Forelimb muscle (tissue), 1 donor: ENCODE measurements around the gene ZBTB16. TPM values are rescaled to one million over a fixed set of nuclear protein-coding genes. Genes with fewer than 3 reads are reported as not detected.

ENCODE experiments used
- DNase-seq: peaks from one replicate; pipeline ENCODE4 v3.0.0-alpha.2; 2013; ENCODE audit warnings: low read depth
- polyA plus RNA-seq: library from polyadenylated mRNA; unstranded; fragments of 120-200 nt; gene quantifications from one replicate; pipeline ENCODE4 v1.2.1, GENCODE V29; 2013; ENCODE audit not compliant: insufficient read length

The ZBTB16 gene
- polyA plus RNA-seq, 1 donor = 5.3 TPM

DNA sequence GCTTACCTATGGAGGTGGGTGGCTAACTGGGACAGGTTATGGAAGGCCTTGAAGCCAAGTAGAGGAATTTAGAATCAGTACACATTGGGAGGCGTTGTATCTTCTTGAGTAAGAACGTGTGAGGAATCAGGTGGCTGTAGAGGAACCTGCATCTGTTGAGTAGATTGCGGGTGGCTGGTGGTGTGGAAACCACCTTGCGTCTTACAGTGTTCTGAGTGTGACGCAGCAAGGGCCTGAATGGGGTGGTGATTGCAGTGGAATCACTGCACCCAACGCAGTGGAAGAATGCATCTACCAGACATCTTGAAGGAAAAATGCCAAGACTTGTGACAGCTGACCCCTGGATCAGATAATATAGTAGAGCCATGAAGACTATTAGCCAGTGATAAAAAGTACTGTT lies 125.9 kb downstream of the ZBTB16 start:
- no peak for DNase-seq

- no peak for DNase-seq
Observed at GRCh38 chr11:114187173-114187572, 127.7 kb downstream of the ZBTB16 start.

DNA sequence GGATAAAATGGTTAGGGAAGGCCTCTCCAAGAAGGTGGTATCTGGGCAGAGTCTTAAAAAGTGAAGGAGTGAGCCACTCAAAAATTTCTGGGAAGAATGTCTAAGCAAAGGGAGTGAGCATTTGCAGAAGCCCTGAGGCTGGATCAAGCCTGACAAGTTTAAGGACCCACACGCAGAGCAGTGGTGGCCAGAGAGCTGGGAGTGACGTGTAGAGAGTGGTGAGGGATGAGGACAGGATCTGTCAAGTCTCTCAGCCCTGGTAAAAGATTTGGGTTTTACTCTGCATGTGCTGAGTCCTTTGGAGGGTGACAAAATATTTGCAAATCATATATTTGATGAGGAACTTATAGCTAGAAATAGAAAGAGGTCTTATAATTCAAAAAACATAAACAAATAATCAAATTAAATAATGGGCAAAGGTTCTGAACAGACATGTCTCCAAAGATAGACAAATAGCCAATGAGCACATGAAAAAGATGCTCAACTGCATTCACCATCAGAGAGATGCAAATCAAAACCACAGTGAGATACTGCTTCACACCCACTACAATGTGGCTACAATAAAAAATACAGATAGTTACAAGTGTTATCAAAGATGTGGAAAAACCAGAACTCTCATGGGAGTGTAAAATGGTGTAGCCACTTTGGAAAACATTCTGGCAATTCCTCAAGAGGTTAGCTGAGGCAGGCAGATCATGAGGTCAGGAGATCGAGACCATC lies 129.5 kb downstream of the ZBTB16 start:
- DNase-seq = no peak

DNA sequence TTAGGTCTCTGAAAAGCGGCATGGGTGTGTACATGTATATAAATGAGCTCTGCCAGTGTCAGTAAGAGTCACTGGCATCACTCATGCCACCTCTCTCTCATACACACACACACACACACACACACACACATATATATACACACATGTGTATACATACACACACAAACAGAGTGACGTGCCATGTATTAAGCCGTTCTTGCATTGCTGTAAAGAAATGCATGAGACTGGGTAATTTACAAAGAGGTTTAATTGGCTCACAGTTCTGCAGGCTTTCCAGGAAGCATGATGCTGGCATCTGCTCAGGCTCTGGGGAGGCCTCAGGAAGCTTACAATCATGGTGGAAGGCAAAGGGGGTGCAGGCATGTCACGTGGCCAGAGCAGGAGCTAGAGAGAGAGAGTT lies 131.1 kb downstream of the ZBTB16 start:
- DNase-seq = no peak

DNA sequence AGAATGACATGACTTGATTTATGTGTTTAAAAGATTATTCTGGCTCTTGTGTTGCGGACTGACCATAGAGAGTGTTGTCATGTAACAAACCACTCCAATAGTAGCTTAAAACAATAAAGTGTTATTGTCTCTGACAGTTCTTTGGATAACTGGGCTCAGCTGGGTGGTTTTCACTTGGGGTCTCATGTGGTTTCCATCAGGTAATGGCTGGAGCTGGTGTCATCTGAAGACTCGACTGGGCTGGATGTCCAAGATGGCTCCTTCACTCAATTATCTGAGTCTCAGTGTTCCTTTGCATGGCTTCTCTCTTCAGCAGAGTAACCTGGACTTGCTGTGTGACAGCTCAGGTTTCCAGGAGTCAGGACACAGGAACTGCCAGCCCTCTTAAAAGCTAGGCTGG lies 132.4 kb downstream of the ZBTB16 start:
- no peak for DNase-seq

DNA sequence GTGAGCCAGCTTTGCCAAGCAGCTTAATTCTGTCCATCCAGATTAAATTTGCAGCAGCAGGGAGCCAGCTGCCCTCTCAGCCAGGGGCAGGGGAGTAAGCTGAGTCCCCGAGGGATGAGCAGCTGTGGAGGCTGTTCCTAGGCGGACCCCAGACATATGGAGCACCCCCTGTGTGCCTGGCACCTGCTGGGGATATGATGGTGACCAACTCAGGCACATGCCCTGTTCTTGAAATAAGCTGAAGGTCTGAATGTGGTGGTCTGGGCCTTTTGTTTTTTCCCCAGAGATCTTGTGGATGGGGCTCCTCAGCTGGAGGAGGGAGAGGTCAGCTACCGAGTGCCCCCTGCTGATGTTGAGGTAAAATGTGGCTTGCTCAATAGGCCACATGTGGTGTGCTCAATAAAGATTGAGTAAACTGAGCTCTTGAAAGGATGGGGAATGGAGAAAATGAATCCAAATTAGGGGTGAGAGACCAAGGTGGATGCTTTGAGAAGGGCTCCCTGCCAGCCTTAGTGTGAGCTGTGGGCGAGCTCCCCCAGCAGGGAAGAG lies 133.4 kb downstream of the ZBTB16 start:
- no peak for DNase-seq

DNA sequence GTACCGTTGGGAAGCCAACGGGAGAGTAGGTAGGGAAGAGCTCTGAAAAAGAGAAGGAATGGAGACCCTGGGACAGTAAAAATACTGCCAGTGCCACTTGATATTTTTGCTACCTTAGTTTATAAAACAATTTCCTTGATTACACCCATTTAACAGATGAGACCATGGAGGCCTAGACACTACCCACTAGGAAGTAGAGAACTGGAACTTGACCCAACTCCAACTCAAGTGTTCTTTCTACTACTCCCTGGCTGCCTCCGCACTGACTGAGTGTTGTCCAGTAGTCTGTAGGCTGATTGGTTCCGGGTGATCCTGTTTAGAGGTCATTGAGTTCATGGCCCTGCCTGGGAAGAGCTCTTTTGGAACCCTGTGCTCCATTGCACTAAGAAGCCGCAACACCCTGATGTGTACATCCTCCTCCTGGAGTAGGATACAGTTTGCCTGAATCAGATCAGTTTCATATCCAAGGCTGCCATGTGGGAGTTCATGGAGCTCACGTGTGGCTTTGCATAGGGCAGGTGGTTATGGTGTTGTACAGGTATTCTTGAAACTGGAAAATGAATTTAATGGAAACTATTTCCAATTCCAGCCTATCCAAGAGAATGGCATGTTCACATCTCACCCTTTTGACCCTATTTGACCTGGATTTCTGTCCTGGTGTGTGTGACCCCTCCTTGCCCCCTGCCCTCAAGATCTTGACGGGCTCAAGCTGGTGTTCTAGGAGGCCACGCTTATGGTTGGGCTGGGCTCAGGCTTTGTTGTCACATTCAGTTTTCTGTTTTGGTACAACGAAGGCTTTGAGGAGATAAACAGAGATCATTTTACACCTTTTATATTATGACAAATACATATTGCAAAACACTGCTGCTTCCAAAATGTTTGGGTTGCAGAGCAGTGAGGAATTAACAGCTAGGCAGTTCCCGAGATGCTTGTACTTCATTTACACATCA lies 134.5 kb downstream of the ZBTB16 start:
- no peak for DNase-seq

GRCh38 chr11:114194702-114195101 lies 135.2 kb downstream of the ZBTB16 start:
- DNase-seq = no peak

DNA sequence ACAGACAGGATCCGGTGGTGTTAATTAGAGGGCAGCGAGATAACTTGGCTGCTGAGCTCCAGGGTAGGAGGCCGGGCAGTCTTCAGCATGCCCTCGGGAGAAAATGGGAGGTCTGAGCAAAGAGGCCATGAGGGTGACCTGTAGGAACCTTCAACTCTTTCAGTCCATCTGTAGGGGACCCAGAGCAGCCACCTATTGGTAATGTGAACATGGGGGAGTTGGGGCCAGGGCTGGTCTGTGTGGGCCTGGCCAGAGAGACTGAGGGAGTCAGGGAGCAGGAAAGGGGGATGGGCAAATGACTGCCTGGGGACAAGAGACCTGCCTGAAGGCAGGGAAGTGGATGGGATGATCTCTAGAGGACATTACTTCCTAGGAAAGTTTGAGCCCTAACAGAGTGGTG lies 135.6 kb downstream of the ZBTB16 start:
- no peak for DNase-seq

- no peak for DNase-seq
Observed at GRCh38 chr11:114195981-114196731, 136.6 kb downstream of the ZBTB16 start.

- peak; percentile 64 for DNase-seq
Observed at GRCh38 chr11:114196997-114197703, 137.6 kb downstream of the ZBTB16 start.

DNA sequence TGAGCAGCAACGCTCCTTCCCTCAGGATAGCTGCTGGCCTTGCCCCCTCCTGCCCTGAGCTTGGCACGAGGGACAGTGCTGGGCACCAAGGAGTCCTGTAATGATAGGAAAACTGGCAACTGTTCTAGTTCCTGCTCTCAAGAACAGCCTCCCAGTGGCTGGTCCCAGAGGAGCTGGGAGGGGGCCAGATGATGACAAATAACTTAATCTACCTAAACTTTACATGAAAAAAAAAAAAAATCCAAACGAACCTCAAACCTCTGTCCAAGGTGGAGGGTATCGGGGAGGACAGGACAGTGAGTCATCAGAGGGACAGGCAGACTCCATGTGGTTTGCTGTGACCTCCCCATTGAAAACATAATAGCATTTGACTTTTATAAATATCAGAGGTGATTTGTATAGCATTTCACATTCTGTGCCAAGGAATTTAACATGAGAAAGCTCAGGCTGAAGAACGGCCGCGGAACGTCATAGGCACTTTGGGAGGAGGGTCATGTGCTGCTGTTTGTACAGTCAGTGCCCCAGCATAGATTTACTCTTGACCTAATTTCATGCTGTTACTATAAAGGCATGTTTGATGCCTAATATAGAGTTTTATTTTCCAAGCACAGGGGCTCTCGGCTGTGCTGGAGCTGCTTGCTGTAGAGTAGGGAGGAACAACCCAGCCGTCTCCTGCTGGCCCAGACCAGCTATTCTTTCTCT lies 138.4 kb downstream of the ZBTB16 start:
- DNase-seq = peak; percentile 80

GRCh38 chr11:114199051-114199450 lies 139.5 kb downstream of the ZBTB16 start:
- no peak for DNase-seq

DNA sequence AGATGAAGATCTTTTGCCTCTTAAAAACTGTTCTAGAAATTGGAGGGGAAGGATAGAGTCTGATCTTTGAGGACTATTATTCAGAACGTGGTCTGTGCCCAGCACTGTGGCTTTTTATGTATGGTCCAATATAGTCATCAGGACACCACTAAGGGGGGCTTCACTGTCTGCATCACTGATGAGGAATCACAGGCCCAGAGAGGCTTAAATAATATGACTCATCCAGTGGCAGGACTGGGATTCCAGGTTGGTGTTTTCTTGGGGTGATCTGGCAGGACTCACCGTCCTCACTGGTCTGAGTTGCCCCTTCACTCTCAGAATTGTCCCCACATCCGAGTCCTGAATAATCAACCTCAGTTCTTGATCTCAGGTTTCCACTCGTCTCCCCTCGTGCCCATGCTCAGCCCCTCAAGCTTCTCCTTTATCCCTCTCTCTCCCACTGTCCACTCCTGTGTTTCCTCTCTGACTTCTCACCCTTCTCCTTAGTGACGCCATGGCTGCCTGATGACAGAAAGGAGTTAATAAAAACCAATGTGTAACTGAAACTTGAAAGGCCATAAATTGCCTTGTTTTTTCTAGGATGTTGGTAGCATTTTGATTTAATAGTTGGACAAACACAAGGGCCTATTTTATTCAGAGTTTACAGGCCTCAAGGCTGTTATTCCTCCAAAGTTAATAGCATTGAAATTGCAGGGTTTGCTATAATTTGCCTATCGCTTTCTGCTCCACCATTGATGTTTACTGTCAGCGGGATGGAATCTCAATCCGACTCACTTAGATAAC lies 141.0 kb downstream of the ZBTB16 start:
- DNase-seq = no peak

DNA sequence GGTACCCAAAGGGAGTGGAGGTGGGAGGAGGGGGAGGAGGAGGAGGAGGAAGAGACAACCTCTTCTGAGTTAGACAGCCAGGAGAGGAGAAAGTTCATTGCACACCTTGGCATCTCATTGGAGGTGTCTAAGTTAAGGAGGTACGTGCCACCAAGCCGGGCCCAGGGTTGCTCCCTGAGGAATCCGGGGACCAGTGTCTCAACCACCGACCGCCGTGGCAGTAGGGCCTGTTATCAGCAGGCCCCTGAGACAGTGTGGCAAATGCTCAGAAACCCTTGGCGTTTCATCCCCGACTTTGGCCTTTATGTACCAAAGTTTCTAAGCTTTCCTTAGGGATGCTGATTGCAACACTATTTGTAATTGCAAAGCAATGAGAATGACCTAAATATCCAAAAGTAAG lies 141.7 kb downstream of the ZBTB16 start:
- no peak for DNase-seq

DNA sequence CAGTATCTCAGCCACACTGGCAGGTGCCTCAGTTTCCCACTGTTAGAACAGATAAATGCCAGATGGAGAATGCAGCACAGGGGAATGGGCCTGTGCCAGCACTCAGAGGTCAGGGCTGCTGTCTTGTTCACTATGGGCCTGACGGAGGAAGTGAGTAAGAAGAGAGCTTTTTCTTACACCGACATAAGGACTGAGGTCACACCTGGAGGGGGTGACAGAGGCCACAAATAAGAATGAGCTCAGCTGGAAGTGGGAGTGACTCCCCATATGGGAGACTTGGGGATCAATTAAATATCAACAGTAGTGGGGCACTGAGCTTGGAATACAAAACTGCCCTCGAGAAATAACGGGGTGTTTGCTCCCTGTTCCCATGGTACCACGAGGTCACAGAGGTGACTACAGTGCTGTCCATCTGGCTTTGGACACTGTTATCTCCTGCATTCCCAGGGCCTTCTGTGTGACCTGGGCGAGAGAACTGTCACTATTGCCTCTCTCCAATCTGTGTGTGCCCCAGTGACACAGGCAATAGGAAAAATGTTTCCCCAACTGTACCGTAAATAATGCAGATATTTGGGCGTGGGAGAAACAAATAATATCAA lies 142.6 kb downstream of the ZBTB16 start:
- no peak for DNase-seq

DNA sequence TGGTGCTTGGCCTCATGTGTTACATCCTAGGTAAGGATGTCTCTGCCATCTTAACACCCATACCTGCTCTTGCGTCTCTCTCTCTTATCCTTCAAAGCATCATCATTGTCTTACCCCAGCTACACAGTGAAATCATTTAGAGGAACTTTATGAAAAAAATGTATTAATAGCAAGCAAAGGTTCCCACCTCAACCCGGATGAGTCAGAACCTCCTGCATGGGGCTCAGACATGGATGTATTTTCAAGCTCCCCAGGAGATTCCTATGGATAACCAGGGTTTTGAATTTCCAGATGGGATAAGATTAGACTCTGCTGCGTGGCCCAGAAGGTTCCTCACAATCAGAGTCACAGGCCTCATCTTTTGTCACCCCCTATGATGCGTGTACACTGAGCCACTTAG lies 147.6 kb downstream of the ZBTB16 start:
- DNase-seq = no peak

- DNase-seq = no peak
Observed at GRCh38 chr11:114208377-114208776, 148.9 kb downstream of the ZBTB16 start.

DNA sequence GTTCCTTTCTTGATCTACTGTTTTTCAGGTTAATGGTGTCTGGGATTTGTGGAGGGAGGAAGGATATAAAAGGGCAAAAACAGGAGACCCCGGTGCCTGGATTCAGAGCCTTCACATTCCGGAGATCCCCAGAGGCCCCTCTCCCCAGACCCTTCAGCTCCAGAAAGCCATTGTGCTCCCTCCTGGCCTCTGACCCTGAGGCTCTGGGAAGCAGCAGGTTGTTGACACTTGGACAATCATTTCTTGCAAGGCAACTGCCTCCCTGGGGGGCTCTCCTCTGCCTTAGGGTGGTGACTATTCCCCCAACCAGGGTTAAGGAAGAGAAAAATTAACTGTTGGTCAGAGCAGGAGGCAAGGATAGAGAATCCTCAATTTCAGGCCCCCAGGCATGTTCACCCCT lies 149.8 kb downstream of the ZBTB16 start:
- no peak for DNase-seq
